ENCODE measurements around the gene LHX3. TPM values are rescaled to one million over a fixed set of nuclear protein-coding genes. Genes with fewer than 3 reads are reported as not detected.

The LHX3 gene
- total RNA-seq, 2 donors from 2014 or later: 0.16 TPM; not detected in 1

DNA sequence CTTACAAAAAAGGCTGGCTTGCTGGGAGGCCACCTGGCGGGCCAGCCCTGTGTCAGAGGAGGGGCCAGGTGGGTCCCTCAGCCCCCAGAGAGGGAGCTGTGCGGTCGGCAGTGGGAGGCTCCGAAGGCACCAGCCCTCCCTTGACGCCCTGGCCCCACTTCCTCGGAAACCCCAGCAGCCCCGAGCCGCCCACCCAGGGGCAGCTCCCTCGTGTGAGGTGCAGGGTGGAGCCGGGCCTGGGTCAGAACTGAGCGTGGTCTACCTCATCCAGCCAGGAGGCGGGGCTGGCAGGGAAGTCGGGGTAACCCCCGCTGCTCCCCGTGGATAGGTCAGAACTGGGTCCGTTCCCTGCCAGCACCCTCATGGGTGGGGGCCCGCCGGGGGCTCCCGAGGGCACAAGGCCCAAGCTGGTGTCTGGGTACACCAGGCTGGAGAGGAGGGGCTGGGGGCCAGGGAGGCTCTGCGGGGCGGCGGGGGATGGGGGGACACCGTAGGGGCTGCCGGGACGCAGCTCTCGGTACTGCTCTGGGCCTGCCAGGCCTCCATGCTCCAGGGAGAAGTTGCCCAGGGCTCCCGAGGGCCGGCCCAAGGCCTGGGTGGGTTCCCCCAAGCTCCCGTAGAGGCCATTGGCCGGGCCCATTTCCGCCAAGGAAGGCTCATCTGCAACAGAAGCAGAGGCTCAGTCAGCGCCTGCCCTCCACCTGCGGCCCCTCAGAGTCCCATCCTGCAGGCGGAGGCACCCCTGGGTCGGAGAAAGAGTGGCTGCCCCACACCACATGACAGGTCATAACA, 7.6 kb downstream of the LHX3 start:
- TF ChIP-seq, protein P1, sequence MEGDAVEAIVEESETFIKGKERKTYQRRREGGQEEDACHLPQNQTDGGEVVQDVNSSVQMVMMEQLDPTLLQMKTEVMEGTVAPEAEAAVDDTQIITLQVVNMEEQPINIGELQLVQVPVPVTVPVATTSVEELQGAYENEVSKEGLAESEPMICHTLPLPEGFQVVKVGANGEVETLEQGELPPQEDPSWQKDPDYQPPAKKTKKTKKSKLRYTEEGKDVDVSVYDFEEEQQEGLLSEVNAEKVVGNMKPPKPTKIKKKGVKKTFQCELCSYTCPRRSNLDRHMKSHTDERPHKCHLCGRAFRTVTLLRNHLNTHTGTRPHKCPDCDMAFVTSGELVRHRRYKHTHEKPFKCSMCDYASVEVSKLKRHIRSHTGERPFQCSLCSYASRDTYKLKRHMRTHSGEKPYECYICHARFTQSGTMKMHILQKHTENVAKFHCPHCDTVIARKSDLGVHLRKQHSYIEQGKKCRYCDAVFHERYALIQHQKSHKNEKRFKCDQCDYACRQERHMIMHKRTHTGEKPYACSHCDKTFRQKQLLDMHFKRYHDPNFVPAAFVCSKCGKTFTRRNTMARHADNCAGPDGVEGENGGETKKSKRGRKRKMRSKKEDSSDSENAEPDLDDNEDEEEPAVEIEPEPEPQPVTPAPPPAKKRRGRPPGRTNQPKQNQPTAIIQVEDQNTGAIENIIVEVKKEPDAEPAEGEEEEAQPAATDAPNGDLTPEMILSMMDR (IDR thresholded peaks at IDR 0.05): no peak
- no peak overlapping the region for H3K4me3 ChIP-seq
- H3K27ac ChIP-seq: no peak overlapping the region
- peaks cover 0 to 33% of the 10 kb centered on the region in 2 donors for H3K4me1 ChIP-seq
- no peaks in the 10 kb centered on the region for H3K36me3 ChIP-seq
- no peaks in the 10 kb centered on the region for H3K9me3 ChIP-seq
- DNase-seq (ENCODE audit: low spot score): no peak
- H3K27me3 ChIP-seq: peaks cover 23 to 72% of the 10 kb centered on the region in 2 donors

DNA sequence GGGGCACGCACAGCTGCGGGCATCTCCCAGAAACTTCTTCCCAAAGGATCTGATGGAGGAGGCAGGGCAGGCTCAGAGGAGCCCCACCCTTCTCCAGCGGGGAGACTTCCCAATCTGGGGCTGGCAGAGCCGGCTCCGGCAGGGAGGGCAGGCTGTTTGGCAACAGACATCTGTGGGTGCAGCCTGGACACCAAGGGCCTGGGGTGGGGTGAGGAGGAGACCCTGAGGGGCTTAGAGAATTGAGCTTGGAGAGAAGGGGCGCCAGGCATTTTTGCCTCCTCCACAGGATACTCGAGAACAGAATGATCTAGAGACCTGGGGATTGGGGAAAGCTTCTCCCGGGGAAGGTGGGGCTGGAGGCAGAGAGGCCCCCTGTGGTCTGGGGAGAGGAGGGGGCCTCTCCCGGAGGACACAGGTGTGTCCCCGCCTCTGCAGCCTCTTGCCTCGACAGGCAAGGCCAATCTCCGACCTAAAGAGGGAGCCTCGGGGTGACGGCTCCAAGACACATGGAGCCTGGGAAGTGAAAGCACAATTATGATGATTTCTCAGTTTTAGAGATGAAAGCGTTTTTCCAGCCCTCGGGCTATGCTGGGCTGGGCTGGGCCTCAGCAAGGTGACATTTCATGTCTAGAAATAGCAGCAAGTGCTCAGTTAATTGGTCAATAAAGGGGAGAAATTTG, 8.4 kb downstream of the LHX3 start:
- H3K27me3 ChIP-seq: peaks cover 23 to 72% of the 10 kb centered on the region in 2 donors

DNA sequence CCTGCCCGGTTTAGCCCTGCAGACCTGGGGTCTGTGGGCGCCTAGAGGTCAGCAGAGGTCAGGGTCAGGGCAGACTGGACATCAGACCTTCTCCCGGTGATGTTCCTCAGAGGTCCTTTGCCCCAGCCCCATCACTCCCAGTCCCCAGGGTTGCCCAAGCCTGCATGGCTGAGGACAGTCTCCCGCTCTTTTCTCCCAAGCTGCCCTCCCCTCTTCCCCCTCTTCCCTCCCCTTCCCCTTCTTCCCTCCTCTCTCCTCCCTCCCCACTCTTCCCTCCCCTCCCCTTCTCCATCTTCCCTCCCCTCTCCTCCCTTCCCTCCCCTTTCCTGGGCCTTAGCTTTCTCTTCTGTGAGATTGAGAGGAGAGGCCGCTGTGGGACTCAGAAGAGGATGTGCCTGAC, 10.4 kb downstream of the LHX3 start:
- DNase-seq (ENCODE audit: low spot score): no peak
- Histone ChIP-seq H3K36me3 (no peaks in the 10 kb centered on the region), H3K9me3 (no peaks in the 10 kb centered on the region), H3K4me3 (no peak overlapping the region), H3K4me1 (peaks cover 0 to 31% of the 10 kb centered on the region in 2 donors), H3K27me3 (peaks cover 20 to 55% of the 10 kb centered on the region in 2 donors), H3K27ac (no peak overlapping the region)
- TF ChIP-seq, protein P1 (IDR thresholded peaks at IDR 0.05): no peak

More for the DNA sequence above, 8.4 kb downstream of the LHX3 start:
- H3K9me3 ChIP-seq: no peaks in the 10 kb centered on the region
- H3K4me3 ChIP-seq: no peak overlapping the region
- DNase-seq (ENCODE audit: low spot score): no peak
- TF ChIP-seq, protein P1 (IDR thresholded peaks at IDR 0.05): no peak
- no peak overlapping the region for H3K27ac ChIP-seq
- H3K36me3 ChIP-seq: no peaks in the 10 kb centered on the region
- H3K4me1 ChIP-seq: peaks cover 0 to 34% of the 10 kb centered on the region in 2 donors

DNA sequence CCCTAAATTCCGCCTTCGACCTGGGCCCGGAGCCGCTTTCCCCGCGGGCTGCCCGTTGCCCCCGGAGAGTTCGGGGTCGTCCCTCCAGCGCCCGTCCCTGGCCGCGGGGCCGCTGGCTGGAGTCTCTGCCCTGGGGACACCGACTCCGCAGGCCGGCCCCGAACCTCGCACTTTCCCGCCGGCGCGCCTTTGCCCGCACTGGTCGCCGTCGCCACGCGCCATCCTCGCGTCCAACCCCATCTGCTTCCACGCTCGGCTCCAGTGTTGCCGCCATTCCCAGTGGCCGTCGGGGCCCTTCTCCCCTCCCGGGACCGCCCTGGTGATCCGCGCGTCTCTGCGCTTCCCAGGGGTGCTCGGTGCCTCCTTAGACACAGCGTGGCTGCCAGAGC, 11.0 kb downstream of the LHX3 start:
- Histone ChIP-seq H3K4me3 (no peak overlapping the region), H3K27me3 (peaks cover 19 to 48% of the 10 kb centered on the region in 2 donors), H3K9me3 (no peaks in the 10 kb centered on the region), H3K36me3 (no peaks in the 10 kb centered on the region), H3K4me1 (peaks cover 0 to 24% of the 10 kb centered on the region in 2 donors), H3K27ac (no peak overlapping the region)
- no peak for DNase-seq (ENCODE audit: low spot score)
- TF ChIP-seq, protein P1 (IDR thresholded peaks at IDR 0.05): no peak

DNA sequence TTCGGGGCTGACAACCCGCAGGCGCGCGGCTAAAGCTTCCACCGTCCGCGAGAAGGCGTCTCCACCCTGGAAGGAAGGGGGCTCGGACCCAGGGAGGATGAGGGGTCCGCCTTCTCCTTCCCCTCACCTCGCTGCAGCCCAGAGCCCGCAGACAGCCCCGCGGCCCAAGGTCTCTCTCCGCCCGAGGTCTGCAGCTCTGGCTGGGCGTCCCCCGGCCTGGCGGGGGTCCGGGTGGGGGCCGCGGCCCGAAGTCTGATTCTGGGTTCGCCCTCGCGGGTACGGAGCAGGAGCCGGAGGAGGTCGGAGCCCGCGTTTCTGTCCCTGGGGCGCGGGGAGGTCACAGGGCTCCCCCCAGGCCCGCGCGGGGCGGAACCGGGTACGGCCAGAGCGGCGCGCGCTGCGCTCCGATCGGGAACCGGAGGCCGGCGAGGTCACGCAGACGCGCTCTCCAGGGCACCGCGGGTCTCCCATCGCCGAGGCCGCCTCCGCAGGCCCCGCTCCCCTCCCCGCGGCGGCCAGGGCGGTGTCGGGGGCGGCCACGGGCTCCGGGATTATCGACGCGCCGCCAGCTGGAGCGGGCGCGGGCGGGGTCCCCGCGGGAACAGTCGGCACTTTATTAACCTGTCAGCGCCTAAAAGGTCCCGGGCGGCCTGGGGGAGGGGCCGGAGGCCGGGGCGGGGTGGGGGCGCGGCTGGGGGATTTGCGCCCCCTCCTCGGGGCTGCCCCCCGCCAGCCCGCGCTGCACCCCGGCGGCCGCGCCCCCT, 11.6 kb downstream of the LHX3 start:
- no peak for DNase-seq (ENCODE audit: low spot score)
- no peaks in the 10 kb centered on the region for H3K36me3 ChIP-seq
- H3K4me3 ChIP-seq: no peak overlapping the region
- peaks cover 14 to 48% of the 10 kb centered on the region in 2 donors for H3K27me3 ChIP-seq
- TF ChIP-seq, protein P1 (IDR thresholded peaks at IDR 0.05): no peak
- H3K27ac ChIP-seq: no peak overlapping the region
- no peaks in the 10 kb centered on the region for H3K9me3 ChIP-seq
- H3K4me1 ChIP-seq: peaks cover 0 to 19% of the 10 kb centered on the region in 2 donors

Data from right atrium auricular region (tissue), 2 donors.